HG03103 (cell line): ENCODE results near the gene LTB4R2.

Experiments
- ATAC-seq: cut with Tn5 transposase; IDR thresholded peaks from one replicate; pipeline ENCODE4 v1.9.1; 2021; ENCODE audit warnings: low read depth; ENCODE audit not compliant: unreplicated experiment

Gene LTB4R2

GRCh38 chr14:24277071-24277470 is 32.9 kb upstream of the LTB4R2 start:
- no peak for ATAC-seq

GRCh38 chr14:24277606-24278321 is 32.2 kb upstream of the LTB4R2 start:
- ATAC-seq: no peak

- ATAC-seq: no peak
Measured at GRCh38 chr14:24278424-24278823, 31.5 kb upstream of the LTB4R2 start.

DNA sequence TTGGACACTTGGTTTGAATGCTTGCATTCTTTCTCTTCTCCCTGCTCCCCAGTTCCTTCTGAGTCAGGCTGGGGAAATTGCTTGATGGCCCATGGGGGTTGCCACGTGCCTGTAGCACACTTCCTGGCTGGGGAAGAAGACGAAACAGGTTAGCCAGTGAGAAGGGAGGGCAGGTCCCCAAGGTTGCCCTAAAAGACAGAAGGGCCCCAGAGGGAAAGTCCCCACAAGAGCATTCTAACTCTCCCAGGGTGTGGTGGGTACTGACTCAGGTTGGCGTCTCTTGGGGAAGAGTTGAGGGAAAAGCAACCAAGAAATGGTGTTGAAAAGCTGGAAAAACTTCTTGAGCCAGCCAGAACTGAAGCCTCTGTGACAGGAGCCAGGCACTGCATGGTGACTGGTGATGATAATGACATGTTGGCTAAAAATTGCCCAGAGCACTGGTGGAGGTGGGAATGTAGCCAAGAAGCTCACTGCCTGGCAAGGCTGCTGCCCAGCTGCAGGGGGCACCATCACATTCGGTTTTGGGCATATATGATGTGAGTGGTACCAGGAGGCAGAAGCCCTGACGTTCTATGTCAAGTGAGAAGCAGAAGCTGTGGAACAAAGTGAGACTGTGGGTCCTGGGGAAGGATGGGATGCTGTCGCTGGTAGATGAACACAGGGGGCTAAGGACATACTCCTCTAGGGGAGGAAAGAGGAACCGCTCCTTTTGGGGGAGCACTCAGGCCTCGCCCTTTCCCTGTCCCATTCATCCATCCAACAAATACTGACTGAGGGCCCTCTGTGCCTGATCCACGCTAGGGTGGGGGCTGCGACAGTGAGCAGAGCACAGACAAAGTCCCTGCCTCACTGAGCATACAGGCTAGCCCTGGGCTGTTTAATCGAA is 30.4 kb upstream of the LTB4R2 start:
- no peak for ATAC-seq

GRCh38 chr14:24280797-24281460 is 29.0 kb upstream of the LTB4R2 start:
- ATAC-seq: no peak

DNA sequence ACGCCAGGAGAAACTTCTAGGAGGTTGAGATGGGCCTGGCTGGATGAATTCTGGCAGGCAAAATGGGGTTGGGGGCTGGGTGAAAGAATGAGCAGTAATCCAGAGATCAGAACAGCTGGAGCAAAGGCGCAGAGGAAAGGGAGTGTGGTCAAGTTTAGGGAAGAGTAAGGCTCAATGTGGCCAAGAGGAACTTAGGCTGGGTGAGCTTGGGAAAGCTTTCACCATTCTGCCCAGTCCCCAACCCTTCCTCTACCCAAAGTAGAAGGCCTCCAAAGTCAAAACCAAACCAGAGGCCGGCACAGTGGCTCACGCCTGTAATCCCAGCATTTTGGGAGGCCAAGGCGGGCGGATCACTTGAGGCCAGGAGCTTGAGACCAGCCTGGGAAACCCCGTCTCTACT is 28.3 kb upstream of the LTB4R2 start:
- no peak for ATAC-seq

- no peak for ATAC-seq
Measured at GRCh38 chr14:24282736-24283135, 27.2 kb upstream of the LTB4R2 start.

GRCh38 chr14:24283796-24284460 is 26.0 kb upstream of the LTB4R2 start:
- ATAC-seq: no peak

GRCh38 chr14:24284501-24285035 is 25.4 kb upstream of the LTB4R2 start:
- ATAC-seq: no peak

GRCh38 chr14:24285351-24285750 is 24.6 kb upstream of the LTB4R2 start:
- no peak for ATAC-seq

- no peak for ATAC-seq
Measured at GRCh38 chr14:24286996-24287395, 22.9 kb upstream of the LTB4R2 start.

DNA sequence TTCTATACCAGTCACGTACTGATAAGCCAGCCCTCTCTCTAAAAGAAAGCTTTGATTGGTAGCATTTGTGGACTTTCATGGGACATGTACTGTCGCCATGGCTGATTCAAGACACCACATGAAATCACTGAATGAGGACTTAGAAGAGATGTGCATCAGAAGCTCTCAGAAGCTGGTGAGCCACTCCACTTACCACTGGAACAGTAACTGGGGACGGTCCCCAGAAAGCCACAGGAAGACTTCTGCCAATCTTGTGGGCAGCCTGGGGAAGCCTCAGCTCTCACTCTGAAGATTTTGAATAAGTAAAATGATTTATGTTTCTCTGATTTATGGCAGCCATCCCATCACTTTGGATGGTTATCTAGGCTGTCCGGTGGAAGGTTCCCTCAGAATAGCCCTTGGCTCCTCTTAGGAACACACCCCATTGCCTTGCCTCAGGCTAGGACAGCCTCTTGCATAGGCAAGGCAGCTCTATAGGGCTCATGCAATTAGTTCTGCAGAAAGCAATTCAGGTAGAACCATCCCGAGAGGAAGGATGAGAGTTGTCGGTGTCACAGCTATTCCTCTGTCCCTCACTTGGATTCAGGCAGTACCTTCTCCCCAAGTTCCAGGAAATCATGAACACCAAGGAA is 20.2 kb upstream of the LTB4R2 start:
- ATAC-seq: no peak

DNA sequence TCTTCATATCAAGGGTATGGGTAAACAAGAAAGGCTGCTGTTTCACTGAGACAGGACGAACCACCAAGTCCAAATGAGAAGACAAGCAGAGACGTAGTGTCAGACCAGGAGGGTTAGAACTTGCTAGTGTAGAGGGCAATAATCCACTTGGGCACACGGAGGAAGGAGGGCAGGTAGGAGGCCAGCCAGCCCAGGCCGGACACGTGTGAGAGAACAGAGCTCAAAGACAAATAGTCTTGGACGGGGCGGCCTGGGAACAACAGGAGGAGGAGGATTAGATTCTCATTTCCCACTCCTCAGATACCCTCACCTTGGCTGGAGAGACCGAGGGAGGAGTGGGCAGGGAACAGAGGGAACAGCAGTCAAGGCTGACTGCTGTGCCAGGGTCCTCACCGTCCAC is 19.2 kb upstream of the LTB4R2 start:
- ATAC-seq: no peak

DNA sequence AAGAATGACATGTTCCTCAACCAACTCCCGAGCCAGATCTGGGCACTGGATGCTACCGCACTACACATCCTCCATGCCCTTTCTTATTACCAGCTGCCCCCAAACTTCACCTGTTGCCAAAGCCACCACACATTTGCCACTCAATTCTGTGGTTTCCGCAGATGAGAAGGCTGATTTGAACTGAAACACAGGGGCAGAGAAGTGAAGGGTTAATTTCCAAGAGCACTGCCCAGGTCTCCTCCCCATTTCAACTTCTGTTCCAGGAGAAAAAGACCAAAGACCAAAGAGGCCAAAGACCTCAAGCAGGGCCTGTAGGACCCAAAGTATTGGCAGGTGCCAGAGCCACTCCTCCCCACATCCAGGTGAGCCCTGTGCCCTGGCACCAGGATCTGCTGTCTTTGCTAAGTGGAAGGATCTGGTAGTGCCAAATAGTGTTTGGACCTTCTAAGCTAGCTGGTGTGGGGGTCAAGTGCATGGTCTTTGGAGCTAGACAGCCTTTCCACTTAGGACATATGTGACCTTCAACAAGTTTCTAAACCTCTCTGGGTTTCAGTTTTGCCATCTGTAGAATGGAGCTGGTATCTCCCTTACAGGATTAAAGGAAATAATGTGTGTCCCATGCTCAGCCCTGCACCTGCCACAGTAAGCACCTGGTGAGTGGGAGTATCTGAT is 18.4 kb upstream of the LTB4R2 start:
- ATAC-seq: no peak

DNA sequence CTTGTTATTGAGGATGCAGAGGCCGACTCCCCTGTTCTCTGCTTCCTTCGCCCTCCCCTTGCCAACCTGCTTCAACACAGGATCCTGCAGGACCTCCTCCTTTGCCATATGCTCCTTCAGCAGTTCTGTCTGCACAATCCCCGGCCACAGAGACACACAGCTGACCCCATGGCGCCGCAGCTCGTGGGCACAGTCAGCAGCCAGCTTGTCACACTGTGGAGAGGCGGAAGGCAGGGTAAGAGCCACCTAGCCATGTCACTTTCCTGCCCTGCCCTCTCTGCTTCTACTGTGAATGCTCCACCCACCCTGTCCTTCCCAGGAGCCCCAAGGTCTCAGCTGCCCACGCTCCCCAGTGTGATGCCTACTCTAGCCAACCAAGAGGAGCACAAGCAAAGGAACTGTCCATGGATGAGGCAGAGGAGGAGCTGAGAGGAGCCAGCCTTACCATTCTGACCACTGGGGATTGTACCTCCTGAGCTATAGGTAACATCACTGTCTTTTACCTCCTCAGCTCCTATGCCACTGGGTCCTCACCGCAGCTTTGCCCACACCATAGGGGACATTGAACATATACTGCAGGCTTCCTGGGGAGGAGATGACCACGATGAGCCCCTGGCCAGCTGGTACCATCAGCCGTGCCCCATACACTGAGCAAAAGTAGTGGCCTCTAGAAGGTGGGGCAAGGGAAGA is 17.7 kb upstream of the LTB4R2 start:
- ATAC-seq: no peak

GRCh38 chr14:24293525-24293924 is 16.4 kb upstream of the LTB4R2 start:
- ATAC-seq: no peak

DNA sequence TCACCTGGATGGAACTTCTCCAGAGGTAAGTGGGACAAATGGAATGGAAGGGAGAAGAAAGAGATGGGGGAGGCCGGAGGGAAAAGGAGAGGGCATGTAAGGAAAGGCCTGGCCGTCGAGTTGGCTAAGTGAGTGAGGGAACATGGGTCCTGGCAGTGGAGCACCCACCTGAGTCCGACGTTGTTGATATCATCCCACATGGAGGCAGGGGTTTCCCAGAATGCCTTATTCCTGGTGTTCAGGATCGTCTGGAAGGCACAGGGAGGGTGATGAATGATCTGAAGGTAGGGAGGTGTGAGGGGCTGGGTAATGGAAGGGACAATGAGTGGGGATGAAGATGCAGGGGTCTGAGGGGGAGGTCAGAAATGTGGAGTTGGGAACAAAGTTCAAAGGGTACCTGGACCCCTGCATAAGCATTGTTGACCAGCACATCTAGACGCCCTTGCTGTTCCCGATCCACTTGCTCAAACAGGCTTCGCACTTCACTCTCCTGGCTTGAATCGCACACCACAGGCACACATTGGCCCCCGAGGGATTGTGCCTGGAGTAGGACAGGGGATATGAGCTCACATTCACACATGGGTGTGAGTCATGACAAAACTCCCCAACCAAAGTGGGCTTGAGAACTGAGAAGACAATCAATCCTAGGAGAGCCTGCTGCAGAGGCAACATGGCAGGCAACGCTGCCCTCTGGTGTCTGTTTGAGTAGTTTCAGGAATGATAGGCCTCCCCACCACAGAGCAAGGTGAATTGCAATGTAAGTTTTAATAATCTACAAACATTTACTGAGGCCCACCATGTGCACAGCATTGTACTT is 13.4 kb upstream of the LTB4R2 start:
- ATAC-seq: peak; percentile 55
